GM21528 (cell line): ENCODE results near the gene LPIN3.

ENCODE experiments used
- ATAC-seq: cut with Tn5 transposase; IDR thresholded peaks from one replicate; pipeline ENCODE4 v1.9.1; 2021; ENCODE audit warnings: mild to moderate bottlenecking, moderate library complexity; ENCODE audit not compliant: unreplicated experiment, low FRiP score

The LPIN3 gene

DNA sequence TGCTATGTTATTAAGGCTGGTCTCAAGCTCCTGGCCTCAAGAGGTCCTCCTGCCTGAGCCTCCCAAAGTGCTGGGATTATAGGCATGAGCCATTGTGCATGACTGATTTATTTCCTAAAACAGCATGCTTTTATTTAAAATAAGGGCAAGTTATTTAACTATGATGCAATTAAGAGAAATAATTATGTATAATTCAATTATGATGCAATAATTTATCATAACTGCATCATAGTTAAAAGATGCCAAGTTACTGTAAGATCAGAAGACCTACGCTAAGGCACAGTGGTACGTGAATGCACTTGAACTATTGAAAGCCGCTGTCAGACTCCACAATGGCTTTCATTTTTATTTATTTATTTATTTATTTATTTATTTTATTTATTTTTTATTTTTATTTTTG lies 50.3 kb downstream of the LPIN3 start:
- ATAC-seq = no peak

DNA sequence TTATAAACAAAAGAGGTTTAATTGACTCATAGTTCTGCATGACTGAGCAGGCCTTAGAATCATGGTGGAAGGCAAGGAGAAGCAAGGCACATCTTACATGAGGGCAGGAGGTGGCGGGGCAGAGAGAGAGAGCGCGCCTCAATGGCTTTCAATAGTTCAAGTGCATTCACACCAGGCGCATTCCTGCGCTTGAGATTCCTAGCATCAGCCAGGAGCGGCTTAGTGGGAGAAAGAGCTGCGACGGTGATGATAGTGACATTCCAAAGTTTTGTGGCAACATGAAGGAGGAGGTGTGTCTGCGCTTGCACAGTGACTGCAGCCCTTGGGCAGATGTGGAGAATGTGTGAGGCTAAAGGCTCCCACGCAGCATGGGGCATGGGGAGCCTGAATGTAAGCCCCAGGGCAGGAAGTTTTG lies 51.0 kb downstream of the LPIN3 start:
- no peak for ATAC-seq

DNA sequence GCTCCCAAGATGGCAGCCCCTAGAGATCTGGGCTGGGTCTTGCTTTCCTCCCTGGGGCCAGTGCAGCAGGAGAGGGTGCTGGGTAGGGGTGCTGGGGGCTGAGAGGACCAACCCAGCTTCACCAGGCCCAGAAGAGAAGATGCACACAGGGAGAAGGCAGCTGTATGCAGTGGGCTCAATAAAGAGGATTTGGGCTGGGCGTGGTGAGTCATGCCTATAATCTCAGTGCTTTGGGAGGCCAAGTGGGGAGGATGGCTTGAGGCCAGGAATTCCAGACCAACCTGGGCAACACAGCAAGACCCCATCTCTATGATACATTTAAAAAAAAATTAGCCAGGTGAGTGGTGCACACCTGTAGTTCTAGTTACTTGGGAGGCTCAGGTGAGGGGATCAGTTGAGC lies 51.7 kb downstream of the LPIN3 start:
- ATAC-seq = no peak

DNA sequence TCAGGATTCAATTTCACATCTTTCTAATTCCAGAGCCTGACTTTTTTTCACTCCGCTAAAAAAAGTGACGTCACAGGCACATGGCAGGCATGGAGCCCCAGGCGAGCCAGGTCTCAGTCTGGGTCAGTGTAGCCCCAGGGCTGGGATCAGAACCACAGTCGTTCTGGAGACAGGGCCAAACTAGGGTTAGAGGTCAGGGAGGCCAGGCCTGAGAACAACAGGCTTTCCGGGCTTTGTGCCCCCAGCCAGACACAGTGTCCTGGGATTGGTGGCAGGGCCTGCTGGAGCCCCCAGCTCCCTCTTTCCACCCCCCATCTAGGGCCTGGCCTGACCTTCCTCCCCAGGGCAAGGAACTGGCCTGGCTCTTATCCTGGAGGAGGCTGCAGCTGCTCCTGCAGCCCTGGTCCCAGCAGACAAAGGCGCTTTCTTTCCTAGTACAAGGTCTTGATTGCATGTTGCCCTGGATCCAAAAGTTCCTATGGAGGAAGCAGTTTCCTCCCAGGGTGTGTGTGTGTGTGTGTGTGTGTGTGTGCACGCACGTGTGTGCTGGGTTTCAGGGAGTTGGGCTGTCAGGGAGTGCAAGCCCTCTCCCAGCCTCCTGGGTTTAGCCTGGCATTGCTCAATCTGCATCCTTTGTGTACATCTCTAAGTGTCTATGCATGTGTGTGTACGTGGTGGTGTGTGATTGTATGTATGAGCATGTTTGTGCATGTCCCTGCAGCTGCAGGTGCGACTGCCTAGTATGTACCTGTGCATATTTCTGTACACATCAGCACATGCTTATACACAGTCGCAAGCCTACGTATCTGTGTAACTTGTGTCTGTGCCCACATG lies 52.5 kb downstream of the LPIN3 start:
- ATAC-seq = no peak

DNA sequence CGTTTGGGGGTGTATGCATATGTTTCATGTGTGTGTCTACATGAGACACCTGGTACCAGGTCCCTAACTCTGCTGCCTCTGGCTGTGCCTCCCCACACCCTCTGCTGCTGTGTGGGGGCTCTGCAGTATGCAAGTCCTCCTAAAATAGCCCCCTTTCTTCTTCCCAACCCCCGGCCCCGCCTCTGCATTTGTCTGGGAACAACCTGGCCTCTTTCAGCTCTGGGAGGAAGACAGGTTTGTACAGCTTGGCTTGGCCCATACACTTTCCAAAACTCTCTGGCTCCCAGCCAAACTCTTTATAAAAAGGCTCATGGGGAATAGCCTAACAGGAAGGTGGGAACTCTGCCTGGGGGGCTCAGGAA lies 53.1 kb downstream of the LPIN3 start:
- ATAC-seq = no peak

DNA sequence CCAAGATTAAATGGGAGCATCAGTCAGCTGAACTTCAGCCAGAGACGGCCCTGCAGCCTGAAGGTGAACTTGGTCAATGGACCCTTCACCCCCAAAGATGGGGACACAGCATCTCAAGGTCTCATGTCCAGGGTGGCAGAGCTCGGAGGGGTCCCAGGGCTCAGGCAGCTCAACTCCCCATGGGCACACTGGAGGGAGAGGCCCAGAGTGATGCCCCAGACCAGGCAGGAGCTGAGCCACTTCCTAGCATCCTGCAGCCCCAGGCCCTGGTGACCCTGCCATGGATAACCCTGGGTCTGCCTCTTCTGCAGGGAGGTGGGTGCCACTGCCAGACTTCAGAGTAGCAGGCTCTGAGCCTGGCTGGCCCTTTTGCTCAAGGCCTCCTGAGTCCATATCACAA lies 53.5 kb downstream of the LPIN3 start:
- ATAC-seq = no peak

DNA sequence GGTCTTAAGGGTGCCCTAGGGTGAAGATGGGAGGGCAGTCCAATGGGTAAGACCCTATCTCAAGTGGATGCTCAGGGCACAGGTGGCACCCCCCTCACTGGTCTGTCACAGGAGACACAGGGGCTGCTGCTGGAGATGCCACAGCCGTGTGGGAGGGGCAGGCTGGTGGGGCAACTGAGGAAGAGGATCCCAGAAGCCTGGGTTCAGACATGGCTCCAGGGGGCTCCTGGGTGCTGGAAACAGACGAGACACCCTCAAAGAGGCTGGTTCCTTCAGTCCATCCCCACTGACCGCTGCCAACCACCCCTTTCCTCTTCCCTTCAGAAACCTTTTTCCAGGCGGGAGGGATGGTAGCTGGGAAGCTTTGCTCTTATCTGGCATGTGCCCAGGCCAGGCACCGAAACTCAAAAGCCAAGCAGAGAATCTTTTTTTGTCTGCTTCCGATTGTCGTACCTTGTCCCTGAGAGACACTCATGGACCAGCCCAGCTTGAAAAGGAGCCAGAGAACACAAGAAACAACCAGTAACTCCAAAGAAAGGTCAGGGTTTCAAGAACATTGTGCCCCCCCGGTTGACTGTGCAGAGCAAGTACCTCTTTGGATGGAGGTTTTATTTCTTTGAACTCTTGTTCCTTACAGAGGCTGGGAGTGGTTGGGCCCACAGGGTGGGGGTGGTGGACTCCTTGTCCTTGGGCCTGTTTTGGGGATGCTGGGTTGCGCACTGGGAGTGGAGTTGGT lies 54.5 kb downstream of the LPIN3 start:
- ATAC-seq = no peak

DNA sequence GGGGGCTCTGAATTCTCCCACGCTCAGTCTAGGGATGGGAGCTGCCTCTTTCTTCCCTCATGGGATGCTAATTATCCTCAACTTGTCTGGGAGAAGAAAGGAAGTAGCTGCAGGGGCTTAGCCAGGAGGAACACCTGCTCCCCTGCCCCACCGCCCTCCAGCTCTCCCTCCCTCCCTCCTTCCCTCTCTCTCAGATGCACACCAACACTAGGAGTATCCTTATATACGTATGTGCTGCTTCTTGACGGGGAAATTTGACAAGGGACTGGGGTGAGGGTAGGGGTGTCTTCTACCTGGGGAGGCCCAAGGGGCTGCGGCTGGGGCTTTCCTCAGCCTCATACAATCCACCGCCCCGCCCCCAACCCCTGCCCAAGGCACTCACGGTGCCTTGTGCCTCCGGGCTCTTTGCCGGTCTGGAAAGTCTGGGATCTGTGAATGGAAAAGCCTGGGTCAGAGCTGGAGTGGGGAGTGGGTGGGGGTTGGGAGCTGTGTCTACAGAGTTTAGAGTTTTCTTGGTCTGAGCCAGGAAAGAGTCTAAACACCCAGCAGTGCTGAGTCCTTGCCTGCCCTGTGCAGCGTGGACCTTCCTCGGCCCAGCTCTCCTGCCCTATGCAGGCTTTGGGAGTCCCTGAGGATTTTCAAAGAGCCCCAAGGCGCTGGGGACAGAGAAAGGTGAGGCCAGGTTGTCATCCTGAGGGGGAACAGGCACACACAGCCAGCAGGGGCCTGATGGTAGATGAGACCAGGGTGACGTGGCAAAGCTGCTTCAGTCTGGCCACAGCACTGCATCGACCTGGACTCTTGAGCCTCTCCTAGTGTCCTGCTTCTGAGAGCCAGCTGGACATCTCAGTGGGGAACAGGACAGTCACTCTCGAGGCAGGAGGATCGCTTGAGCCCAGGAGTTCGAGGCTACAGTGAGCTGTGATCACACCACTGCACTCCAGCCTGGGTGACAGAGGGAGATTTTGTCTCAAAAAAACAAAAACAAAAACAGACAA lies 55.3 kb downstream of the LPIN3 start:
- no peak for ATAC-seq

DNA sequence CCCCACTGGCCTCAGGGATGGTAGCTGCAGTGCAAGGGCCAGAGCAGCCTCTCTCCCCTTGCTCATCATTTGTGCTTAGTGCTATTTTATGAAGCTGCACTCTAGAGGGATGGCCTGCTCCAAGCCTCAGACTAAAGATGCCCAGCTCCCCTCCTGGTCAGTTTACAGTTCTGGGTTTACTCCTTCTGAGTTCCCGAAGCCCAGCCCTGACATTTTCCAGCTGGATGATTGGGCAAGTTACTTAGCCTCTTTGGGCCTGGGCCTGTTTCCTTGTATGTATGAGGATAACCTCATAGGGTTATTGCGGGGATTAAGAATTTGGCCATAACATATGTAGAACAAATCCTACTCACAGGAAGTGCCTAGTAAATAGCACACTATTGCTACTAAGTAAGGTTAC lies 57.8 kb downstream of the LPIN3 start:
- no peak for ATAC-seq

DNA sequence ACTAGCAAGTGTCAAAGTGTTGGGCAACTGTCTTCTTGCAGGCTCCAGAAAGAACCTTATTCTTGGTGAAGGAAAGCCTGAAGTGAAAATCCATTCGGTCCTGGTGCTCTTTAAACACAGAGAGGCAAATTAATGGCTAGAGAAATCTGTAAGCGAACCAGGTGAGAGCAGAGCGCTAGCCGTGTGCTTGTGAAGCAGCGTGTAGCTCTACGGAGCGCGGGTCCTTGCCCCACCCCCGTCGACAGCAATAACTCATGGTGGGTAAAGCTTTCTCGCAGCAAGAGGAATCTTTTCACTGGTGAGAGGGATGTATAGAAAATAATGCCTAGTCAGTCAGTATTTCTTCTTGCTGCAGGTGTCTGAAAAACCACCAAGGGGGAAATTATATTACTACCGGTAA lies 63.0 kb downstream of the LPIN3 start:
- ATAC-seq = no peak

DNA sequence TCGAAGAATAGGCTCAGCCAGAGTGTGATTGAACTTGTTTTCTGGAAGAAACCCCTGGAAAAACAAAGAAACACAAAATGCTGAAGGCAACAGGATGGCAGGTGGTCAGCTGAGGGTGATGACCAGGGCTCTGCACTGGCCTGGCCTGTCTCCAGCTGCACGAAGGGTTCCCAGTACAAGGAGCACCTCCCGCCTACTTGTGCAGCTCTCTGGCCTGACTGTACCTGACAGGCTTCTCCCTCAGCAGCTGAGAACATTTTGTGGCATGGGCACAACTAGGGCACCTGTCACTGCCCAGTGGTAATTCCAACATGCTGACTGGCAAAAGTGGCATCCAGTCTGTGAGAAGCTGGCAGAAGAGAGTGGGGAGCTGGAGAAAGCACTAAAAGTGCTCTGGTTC lies 64.8 kb downstream of the LPIN3 start:
- no peak for ATAC-seq

DNA sequence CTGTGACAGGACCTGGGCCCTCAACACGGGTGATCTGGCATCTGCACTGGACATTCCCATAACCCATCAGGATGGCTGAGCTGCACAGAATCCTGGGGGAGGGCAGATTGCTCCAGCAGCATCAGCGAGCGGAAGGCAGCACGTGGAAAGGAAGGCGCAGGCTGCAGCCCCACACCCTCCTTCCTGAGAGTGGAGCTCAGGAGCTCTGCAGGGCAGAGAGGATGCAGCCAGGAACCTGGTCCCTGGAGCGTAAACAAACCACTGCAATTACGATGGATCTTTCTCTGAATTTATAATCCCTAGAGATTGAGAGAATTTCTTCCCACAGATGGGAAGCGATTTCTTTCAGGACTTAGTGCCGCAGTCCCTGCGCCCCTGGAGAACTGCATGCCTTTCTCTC lies 65.7 kb downstream of the LPIN3 start:
- no peak for ATAC-seq

DNA sequence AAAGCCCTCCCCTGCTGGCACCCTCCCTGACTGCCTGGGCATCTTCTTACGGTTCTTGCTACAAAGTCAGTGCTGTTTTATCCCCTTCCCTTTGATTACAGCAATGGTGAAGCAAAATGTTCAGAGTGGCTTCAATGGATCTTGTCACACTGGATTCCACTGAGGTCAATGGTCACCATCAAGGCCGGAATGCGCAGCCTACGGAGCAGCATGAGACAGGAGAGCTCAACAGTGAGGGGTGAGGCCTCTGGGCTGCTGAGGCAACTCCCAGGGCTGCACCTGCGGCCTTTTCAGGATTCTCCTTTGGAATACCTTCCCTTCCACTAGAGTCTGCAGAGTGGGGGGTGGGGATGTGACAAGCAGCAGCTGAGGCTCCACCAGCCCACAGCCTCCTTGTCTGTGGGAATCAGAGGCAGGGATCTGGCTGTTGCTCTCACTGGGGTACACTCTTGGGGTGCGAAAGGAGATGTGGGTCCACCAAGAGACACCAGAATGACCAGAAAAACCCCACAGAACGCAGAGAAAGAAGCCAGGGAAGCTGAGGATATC lies 66.3 kb downstream of the LPIN3 start:
- no peak for ATAC-seq

DNA sequence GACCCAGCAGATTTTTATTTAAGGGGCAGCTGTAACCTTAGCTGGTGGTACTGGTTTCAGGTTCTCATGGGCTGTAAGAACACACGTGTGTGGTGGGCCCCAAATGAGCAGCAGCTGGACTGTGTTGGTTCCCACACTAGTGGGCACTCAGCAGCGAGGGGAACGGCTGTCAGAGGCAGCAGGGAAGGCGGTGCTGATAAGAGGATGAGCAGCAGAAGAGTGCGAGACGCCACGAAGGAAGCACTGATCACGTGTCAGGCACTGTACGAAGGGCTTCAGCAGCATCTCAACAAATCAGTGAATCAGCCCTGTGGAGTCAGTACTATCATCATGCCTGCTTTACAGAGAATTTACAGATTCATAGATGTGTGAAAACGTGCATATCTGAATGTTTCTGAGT lies 67.0 kb downstream of the LPIN3 start:
- ATAC-seq = no peak

DNA sequence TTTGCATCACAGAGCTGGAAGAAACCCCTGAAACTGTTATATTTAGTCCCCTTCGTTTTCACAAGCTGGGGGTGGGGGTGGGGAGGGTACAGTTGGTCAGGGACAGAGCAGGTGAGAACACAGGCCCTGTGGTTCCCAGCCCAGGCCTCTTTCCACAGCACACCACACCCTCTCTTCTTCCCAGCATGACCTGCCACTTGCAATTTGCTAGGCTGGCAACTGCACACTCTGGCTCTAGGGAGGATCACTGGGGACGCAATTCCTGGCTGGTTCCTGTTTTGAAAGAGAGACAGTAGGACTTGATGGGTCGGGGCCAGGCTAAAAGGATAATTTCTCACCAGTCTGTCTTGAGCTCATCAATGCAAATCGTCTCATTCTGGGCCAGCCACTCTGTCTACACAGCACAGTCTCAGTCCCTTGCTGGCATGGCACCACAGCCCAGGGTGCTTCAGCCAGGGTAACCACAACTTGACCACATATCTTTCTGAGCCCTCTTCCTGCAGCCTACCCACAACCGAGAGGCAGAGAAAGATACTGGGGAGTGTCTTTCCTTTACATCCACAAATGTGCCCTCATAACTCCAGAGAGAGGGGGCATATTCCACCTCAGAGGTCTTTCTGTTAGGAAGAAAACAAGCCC lies 67.7 kb downstream of the LPIN3 start:
- ATAC-seq = peak; percentile 76

DNA sequence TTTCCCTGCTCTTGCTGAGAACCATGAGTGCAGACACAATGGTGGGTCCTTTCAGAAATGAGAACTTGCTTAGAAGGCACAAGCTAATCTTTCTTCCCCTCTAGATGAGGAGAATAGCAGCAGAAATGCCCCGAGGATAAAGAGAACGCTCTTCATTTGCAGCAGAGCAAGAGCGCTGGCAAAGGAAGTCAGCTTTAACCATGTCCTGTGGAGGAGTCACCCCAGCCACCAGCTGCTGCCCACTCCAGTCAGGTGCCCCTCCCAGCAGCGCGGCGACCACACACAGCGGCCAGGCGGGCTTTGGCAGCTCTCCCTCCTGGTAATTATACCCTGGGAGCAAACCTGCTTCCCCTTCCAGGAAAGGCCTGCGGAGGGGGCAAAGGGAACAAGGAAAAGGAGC lies 68.4 kb downstream of the LPIN3 start:
- ATAC-seq = no peak
